ENCODE results near the gene C2CD3. TPM values are rescaled to one million over a fixed set of nuclear protein-coding genes. Genes with fewer than 3 reads are reported as not detected.

Gene C2CD3
- total RNA-seq, 6 donors from 2014 or later, result 21.4 to 55.5 (median 26.6) TPM

GRCh38 chr11:74013141-74013540, 157.7 kb downstream of the C2CD3 start:
- peaks cover 0 to 20% (median 10%) of the 10 kb centered on the region in 4 donors for H3K36me3 ChIP-seq
- TF ChIP-seq EP300 (IDR thresholded peaks at IDR 0.05) (no peak), POLR2A (IDR thresholded peaks at IDR 0.05) (no peak), CTCF (IDR thresholded peaks at IDR 0.05) (no peak), POLR2AphosphoS5 (IDR thresholded peaks at IDR 0.05) (no peak)
- H3K4me1 ChIP-seq, result peaks cover 5 to 11% (median 9%) of the 10 kb centered on the region in 4 donors
- no peaks in the 10 kb centered on the region for H3K27me3 ChIP-seq
- ATAC-seq (ENCODE audit: low FRiP score in 2 of 2) (no peak), DNase-seq (no peak)
- H3K27ac ChIP-seq, result no peak overlapping the region
- 95 to 99% methylated on average over 8 of the region's 8 CpGs for WGBS, 2 donors
- no peak overlapping the region for H3K4me3 ChIP-seq
- no peaks in the 10 kb centered on the region for H3K9me3 ChIP-seq

DNA sequence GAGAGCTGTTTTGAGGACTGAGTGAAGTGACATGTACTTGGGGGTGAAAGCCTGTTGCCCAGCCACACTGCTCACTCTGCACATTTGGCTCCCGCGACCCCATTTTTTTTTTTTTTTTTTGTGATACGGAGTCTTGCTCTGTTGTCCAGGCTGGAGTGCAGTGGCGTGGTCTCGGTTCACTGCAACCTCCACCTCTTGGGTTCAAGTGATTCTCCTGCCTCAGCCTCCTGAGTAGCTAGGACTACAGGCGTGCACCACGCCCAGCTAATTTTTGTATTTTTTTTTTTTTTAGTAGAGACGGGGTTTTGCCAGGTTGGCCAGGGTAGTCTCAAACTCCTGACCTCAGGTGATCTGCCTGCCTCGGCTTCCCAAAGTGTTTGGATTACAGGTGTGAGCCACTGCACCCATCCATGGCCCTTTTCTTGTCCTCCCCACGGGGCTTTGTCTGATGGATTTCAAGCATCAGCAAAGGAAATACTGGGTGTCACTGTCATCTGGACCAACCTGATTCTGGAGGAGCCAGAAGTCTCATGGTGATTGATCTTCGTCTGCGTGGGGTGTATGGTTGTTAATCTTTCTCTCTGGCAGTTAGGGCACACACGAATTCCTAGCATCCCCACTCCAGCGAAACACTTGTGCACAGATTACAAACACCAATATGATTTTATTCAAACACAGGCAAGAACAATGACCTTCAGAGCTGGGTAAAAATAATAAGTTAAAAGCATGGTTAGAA, 158.6 kb downstream of the C2CD3 start:
- ATAC-seq (ENCODE audit: low FRiP score in 2 of 2), result no peak
- Histone ChIP-seq H3K27ac (no peak overlapping the region), H3K27me3 (no peaks in the 10 kb centered on the region), H3K4me1 (peaks cover 0 to 4% (median 1%) of the 10 kb centered on the region in 4 donors), H3K9me3 (no peaks in the 10 kb centered on the region), H3K4me3 (no peak overlapping the region), H3K36me3 (peaks cover 0 to 20% (median 10%) of the 10 kb centered on the region in 4 donors)
- TF ChIP-seq EP300 (IDR thresholded peaks at IDR 0.05) (no peak), POLR2AphosphoS5 (IDR thresholded peaks at IDR 0.05) (no peak), CTCF (IDR thresholded peaks at IDR 0.05) (no peak), POLR2A (IDR thresholded peaks at IDR 0.05) (no peak)
- WGBS, 2 donors, result 91 to 93% methylated on average over 14 of the region's 14 CpGs
- no peak for DNase-seq

- 91 to 92% methylated on average over 8 of the region's 8 CpGs for WGBS, 2 donors
- no peak for TF ChIP-seq CTCF (IDR thresholded peaks at IDR 0.05)
- TF ChIP-seq POLR2AphosphoS5 (IDR thresholded peaks at IDR 0.05), result no peak
- no peak for TF ChIP-seq EP300 (IDR thresholded peaks at IDR 0.05)
- no peak for TF ChIP-seq POLR2A (IDR thresholded peaks at IDR 0.05)
- peaks cover 0 to 20% (median 10%) of the 10 kb centered on the region in 4 donors for H3K36me3 ChIP-seq
- H3K27ac ChIP-seq, result no peak overlapping the region
- no peaks in the 10 kb centered on the region for H3K27me3 ChIP-seq
- ATAC-seq (ENCODE audit: low FRiP score in 2 of 2) (no peak), DNase-seq (no peak)
- H3K4me3 ChIP-seq, result no peak overlapping the region
- no peaks in the 10 kb centered on the region for H3K9me3 ChIP-seq
- no peaks in the 10 kb centered on the region for H3K4me1 ChIP-seq
Observed at GRCh38 chr11:74011360-74012073, 159.3 kb downstream of the C2CD3 start.

DNA sequence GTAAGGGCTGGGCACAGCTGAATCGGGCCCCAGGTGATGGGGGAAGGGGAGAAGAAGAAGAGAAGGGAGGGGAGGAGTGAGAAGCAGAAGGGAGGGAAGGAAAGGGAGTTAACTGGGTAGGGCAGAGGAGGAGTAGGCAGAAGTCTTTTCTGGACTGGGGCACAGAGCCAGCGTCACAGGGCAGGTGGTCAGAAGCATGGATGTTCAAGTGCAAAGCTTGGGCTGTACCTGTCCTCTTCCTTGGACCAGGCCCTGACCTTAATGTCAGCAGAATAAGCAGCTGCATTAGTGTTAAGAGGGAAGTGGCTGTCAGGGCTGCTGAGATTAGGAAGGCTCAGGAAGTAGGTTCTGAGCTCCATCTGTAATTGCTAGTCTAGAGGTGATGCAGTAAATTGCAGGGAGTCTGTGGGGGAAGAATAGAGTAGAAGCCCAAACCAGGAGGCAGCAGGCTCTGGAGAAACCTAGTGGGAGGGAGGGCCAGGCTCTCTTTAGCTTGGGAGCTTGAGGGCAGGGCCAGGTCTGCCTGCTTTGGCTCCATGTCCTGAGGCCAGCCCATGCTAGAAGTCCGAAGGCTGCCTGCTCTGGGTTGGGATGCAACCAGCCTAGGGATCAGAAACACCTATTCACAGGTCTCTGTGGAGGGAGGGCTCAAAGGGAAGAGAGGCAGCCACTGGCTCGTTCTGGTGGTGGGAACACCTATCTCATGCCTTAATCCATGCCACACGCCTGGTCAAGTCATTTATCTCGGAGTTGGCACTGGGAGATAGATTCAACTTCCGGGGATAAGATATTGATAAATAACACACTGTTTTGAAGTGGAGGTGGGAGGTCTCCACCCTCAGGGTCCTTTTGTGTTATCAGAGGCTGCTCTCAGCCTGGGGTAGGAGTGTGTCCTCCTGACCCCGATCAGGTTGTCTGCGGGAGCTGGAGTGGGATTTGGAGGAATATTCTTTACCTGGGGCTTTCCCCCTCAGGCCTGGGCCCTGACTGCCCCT, 160.2 kb downstream of the C2CD3 start:
- ATAC-seq (ENCODE audit: low FRiP score in 2 of 2) (no peak), DNase-seq (no peak)
- Histone ChIP-seq H3K9me3 (no peaks in the 10 kb centered on the region), H3K4me3 (no peak overlapping the region), H3K4me1 (no peaks in the 10 kb centered on the region), H3K27me3 (no peaks in the 10 kb centered on the region), H3K36me3 (peaks cover 0 to 20% (median 8%) of the 10 kb centered on the region in 4 donors), H3K27ac (no peak overlapping the region)
- WGBS, 2 donors, result 83 to 92% methylated on average over 7 to 9 of the region's 9 CpGs
- no peak for TF ChIP-seq CTCF (IDR thresholded peaks at IDR 0.05)
- TF ChIP-seq POLR2A (IDR thresholded peaks at IDR 0.05), result no peak
- TF ChIP-seq POLR2AphosphoS5 (IDR thresholded peaks at IDR 0.05), result no peak
- no peak for TF ChIP-seq EP300 (IDR thresholded peaks at IDR 0.05)

Data from upper lobe of left lung (tissue), 6 donors.